Stimulated activated CD4-positive, alpha-beta T cell treated with anti-CD3 and anti-CD28 coated beads, TNF-alpha, amount 100 ng/mL, for 1 hour (primary cell): ENCODE measurements around the gene ACSF2.

Source experiments
- DNase-seq, 3 donors: peaks; one replicate each; pipeline ENCODE4 v3.0.0-alpha.2; 2020; ENCODE audit warnings: low read depth in 3 of 3, low spot score in 1 of 3

Gene ACSF2

DNA sequence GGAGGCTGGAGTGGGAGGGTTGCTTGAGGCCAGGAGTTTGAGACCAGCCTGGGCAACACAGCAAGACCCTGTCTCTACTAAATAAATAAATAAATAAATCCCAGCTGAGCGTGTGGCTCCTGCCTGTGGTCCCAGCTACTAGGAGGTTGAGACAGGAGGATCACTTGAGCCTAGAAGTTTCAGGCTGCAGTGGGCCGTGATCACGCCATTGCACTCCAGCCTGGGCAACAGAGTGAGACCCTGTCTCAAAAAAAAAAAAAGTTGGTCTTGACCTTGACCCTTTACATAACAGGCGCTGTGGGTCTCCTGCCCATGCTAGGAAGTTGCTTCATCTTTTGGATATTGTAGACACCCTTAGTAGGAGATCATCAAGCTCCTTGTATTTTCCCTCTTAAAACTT is 11.4 kb downstream of the ACSF2 start:
- no peak for DNase-seq

DNA sequence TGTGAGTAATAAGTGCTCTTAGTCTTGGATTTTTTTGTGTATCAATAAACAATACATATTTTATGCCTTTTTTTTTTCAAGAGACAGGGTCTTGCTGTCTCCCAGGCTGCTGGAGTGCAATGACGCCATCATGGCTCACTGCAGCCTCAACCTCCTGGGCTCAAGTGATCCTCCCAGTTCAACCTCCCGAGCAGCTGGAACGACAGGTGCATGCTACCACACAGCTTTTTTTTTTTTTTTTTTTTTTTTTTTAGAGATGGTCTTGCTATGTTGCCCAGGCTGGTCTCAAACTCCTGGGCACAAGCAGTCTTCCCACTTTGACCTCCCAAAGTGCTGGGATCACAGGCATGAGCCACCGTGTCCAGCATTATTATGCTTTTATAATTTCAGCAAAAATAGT is 13.0 kb downstream of the ACSF2 start:
- DNase-seq = no peak

DNA sequence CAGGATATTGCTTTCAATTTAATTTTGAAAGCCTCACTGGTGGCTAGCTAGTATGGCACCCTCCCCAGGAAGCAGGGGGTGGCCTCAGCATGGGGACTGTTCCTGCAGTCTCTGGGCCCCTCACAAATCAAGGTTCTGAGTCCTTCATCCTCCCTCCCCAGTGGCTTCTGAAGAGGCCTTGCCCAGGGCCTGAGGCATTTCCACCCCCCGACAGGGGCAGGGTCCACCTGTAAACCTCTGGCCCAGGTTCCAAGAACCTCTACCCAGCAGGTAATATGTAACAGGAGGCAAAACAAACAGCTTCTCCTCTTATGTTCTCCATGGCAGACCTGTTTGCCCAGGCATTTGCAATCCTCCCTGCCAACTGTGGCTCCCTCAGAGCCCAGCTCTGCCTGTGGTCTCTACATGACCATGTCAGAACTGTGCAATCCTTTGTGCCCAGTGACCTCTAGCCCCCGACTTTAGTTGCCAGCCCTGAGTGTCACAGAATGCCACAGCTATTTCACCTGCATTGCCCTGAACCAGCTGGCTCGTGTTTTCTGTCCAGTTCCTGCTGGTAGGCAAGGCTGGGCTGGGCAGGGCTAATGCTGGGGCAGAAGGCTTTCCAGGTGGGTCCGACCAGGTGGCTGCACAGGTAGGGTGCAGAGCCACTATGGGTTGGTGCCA is 14.3 kb downstream of the ACSF2 start:
- no peak for DNase-seq

DNA sequence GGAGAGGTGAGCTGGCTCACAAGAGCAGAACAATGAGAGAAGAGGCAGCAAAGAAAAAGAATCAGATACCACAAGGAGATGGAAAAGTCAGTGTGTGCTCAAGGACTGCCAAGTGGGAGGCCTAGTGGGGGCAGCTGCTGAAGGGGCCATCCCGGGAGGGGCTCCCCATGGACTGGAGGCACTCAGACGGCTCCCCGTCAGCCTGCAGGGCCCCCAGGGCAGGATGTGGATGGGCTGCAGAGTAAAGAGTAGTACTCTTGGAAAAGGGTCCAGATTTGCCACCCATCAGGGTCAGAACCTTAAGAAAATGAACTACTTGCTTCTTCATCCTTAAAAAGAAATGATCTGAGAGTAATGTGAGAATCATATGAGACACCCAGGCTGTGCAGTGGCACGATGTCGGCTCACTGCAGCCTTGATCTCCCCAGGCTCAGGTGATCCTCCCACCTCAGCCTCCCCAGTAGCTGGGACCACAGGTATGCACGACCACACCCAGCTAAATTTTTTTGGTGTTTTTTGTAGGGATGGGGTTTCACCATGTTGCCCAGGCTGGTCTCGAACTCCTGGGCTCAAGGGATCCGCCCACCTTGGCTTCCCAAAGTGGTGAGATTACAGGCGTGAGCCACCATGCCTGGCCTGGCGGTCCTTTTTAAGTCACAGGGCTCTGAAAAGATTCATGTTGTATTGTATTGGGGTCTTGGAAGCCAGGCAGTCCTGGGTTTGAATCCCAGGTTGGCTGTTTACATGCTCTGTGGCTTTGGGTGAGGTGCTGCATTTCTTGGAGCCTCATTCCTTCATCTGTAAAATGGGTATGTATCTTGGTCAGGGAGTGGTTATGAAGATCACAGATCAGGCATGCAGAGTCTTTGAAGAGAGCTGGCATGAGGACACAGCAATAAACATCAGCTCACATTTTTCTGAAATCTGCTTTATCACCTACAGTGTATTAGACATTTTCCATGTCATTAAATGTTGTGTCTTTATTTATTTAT is 15.1 kb downstream of the ACSF2 start:
- DNase-seq = no peak

DNA sequence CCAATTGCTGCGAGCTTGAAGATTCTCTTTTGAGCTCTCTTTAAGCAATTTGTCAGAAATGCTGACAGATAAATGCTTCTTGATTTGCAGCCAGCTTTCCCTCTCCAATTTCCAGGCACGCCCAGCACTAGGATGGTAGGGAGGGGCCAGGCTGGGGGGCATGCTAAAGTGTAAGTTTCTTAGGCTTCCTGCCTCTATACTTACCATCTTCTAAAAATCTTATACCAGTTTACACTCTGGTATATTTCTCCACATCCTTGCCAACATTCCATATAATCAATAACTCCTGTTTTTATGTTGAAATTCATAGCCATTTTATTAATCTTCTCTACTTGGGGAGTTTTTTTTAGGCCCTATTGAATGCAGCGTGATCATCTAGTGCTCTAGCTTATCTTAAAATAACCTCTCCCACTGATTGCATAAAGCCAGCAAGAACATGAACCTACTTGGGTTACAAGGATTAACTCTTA is 17.5 kb downstream of the ACSF2 start:
- no peak for DNase-seq

DNA sequence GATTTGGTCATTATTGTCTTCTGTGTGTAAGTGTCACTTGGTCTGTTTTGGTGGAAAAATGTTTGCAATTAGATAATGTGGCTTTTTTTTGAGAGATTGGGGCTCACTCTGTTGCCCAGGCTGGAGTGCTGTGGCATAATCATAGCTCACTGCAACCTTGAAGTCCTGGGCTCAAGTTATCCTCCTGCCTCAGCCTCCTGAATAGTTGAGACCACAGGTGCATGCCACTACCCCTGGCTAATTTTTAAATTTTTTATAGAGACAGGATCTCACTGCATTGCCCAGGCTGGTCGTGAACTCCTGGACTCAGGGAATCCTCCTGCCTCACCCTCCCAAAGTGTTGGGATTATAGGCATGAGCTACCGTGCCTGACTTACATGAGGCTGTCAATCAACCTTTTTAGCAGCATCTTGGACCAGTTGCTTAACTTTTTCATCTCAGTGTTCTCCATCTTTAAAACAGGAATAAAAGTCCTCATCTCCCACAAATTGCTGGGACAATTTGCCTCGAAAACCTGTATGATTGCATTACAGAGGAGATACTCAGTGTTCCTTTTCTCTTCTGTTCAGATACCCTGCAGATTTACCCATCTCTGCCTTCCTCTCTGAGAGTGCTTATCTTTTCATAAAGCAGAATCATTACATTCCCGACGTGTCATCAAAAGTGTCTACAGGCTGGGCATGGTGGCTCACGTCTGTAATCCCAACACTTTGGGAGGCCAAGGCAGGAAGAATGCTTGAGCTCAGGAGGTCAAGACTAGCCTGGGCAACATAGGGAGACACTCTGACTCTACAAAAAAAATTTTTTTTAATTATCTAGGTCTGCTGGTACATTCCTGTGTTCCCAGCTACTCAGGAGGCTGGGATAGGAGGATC is 19.1 kb downstream of the ACSF2 start:
- DNase-seq = no peak

DNA sequence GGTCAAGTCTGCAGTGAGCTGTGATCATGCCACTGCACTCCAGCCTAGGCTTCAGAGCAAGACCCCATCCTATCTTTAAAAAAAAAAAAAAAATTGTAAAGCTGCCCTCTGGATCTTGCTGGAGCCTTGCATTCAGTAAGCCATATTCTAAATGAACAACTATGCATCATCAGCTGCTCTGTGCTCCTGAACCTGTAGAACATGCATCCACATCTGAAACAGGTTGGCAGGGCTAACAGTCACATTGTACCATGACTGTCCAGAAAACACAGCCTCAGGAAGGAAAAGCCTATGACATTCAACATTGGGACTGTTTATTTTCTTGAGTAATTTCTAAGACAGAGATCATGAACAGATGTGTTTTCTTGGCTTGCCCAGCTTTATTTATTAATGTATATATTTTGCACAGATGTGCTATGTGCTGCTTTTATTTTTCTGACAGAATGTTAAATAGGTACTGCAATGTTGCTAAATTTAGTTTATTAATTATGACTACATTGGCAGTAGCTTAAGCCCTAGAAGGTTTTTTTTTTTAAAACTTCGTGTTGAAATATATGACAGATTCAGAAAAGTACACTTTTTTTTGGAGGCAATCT is 19.8 kb downstream of the ACSF2 start:
- no peak for DNase-seq

DNA sequence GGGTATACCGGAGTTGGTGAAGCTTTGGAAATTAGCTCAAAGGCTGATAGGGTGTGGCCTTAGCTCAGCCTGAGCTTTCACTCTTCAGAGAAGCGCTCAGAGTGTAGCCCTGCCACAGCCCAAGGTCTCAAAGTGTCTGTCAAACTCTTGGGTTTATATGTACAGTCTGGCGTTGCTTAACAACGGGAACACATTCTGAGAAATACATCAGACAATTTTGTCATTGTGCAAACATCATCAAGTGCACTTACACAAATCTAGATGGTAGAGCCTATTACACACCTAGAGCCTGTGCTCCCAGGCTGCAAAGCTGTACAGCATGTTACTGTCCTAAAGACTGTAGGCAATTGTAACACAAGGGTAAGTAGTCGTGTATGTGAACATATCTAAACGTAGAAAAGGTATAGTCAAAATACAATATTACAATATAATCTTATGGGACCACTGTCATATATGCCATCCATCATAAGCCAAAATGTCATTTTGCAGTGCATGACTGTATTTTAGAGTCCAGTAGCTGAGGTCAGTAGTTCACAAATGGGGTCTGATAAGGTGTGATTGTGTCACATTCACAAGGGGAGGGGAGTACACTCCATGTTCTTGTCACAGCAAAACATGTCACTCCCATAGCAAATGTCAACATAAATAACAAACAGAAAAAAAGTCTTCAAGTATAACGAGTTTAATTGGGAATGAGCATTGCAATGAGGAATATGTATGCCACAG is 22.0 kb downstream of the ACSF2 start:
- DNase-seq = no peak

DNA sequence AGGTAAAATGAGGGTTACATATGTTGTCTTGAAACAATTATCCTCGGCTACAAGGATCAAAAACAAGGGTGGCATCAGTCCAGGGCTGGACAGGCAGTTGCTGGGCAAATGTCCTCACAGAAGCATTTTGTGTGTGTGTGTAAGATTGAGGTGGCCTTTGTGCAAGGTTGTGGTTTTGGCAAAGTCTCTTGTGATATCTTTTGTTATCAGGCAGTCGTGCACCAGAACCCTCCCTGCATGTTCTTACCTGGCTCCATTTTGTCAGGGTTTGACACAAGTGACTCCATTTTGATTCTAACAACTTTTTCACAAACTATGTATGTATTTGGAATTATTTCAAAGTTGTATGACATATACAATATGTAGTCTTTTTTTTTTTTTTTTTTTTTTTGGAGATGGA is 22.6 kb downstream of the ACSF2 start:
- no peak for DNase-seq

DNA sequence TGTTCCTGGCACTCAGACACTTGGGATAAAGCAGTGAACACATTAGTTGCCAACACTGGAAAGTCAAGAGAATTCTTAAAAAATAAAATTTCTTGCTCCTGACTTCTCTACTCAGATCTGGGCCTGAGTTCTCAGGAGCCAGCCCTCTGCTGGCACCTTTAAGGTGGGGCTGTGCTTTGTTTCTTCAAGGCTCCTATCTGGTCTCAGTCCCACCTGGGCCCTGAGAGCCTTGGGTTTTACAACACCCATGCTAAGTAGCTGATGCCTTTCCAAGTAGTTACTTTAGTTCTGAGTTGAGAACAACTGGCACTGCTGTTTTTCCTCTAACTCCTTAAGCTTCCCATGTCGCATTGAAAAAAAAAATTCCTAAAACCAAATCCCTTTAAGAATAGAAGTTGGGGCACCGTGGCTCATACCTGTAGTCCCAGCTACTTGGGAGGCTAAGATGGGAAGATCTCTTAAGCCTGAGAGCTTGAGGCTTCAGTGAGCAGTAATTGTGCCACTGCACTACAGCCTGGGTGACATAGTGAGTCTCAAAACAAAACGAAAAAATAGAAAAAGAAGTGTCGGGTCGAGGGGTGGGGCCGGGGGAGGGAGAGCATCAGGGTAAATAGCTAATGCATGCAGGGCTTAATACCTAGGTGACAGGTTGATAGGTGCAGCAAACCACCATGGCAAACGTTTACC is 26.1 kb downstream of the ACSF2 start:
- DNase-seq = no peak

DNA sequence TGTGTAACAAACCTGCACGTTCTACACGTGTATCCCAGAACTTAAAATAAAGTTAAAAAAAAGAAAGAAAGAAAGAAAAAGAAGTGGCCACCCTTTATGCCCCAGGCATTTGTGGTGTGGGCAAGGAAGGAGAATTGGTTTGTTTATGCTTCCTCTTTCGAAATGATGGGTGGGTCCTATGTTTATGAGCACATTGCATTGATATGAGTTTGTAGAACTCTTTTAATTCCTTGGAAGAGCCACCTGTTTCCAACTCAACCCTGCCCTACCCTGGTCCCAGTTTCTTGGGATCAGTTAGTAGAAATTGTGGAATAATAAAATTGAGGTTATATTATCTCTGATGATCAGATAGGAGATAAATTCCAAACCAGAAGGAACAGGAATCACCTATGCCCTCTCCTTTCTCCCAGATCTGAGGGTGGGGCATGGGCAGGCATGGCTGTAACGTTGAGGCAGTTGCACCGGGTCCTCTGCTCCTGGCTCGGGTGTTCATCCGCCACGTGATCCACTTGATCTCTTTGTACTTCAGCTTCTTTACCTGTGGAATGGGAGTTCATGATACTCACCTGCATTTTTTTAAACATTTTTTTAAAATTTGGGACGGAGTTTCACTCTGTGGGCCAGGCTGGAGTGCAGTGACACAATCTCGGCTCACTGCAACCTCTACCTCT is 26.7 kb downstream of the ACSF2 start:
- no peak for DNase-seq

DNA sequence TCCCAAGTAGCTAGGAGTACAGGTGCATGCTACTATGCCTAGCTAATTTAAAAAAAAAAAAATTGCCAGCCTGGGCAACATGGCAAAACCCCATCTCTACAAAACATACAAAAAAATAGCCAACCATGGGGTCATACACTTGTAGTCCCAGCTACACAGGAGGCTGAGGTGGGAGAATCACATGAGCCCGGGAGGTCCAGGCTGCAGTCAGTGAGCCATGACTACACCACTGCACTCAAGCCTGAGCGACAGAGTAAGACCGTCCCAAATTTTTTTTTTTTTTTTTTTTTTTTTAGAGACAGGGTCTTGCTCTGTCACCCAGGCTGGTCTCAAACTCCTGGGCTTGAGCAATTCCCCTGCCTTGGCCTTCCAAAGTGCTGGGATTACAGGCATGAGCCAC is 27.9 kb downstream of the ACSF2 start:
- no peak for DNase-seq

DNA sequence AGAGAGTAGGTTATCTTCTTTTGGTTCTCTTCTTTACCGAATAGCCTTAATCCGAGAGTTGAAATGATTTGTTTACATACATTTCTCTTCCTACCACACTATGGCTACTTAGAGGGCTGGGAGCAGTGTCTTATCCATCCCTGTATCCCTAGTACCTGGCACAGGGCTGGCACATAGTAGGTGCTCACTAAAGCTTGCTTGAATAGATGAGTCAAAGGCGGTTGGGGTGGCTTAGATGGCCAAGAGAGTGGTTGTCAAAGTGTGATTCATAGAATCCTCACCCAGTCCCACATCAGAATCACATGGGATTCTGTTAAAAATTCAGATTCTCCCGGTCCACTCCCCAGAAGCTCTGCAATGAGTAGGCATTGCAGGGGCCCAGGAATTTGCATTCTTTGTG is 31.6 kb downstream of the ACSF2 start:
- DNase-seq = no peak

DNA sequence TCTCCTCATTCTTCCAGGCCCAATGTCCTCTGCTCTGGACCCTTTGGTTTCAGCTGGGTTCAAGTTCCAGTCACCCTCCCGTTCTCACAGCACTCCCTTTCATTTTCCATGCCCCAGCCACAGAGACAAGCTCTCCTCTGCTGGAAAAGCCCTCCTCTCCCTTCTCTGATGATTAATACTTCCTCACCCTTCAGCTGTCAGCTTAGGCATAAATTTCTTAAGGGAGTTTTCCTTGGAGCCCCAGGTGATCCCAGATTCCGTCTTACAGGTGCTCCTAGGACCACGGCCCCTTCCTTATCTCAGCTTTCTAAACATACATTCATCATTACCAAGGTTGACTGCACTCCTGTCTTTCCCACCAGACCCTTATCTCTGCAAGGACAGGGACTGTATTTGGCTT is 32.3 kb downstream of the ACSF2 start:
- no peak for DNase-seq

DNA sequence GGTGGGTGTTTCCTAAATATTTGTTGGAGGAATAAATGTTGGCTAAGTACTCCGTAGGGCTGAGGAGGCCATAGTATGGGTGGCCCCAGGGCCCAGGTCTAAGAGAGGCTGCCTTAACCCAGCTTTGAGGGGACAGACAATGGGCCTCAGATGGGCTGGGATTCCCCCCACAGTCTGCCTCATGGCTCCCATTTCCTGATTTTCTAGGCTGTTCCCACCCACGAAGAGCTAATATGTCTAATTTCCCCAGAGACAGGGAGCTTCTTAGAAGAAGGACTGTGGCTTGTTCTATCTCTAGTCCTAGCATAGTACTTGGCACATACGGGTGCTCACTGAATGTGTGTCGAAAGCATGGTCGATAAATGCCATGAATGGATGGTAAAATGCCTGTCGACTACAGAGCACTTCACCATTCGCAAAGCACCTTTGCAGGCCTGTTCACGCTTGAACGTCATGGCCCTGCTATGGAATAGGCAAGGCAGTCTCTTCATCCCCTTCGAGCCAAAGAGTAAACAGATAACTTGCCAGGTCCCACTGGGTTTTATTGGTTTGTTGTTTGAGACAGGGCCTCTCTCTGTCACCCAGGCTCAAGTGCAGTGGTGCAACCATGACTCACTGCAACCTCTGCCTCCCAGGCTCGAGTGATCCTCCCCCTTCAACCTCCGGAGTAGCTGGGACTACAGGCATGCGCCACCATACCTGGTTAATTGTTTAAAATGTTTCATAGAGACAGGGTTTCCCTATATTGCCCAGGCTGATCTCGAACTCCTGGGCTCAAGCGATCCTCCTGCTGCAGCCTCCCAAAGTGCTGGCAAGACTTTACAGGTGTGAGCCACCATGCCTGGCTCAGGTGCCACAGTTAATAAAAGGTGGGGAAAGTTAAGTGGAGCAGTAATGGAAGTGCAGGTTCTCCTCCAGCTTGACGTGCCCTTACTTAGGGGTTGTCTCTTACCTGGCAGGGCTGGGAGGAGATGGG is 33.0 kb downstream of the ACSF2 start:
- DNase-seq = no peak

DNA sequence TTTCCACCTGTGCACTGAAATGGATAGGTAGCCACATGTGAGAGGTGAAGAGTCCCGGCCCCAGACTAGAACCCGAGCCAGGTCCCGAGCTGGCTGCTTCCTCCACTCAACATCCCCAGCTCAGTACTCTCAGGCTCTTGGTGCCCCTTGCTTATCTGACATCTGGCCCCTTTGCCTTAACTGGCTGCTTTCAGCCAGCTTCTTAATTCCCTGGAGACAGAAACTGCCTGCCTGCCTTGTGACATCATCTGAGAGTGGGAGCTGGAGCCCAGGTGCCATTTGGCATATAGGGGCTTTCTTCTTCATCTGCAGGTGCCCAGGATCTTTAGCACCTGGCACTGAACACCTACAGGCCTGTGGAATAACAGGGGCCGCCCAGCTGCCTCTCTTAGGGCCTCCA is 33.7 kb downstream of the ACSF2 start:
- no peak for DNase-seq

DNA sequence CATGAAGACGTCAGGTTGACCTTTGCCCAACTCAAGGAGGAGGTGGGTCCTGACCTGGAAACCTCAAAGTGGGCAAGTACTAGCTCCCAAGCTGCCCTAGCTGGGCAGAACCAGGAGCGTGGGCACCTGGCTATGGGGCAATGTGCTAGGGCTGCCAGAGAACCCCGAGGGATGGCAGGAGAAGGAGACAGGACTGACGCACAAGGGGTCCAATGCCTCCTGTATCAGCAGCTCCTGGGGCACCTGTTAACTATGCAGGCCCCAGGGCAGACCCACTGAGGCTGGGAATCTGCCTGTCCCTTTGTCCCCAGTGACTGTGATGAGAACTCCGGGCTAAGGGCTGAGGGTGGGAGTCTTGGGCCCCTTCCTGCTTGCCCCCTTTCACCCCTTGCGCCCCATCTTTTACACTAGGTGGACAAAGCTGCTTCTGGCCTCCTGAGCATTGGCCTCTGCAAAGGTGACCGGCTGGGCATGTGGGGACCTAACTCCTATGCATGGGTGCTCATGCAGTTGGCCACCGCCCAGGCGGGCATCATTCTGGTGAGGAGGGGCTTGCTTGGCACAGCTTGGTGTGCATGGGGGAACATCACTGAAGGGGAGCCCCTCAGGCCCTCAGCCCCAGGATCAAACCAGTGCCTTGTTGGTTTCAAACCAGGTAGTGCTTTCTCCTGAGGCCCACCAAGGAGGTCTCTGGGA is 35.0 kb downstream of the ACSF2 start:
- DNase-seq = no peak
